HepG2 (cell line): ENCODE results near the gene PDLIM5. TPM values are rescaled to one million over a fixed set of nuclear protein-coding genes. Genes with fewer than 3 reads are reported as not detected.

ENCODE experiments used
- ADNP ChIP-seq: sonication (generic); formaldehyde crosslinking; IDR thresholded peaks from 2 replicates; pipeline ENCODE4 v1.4.0; 2020; ENCODE audit warnings: missing genetic modification reagents
- CREB1 ChIP-seq, 2 experiments: fragments of 450-650 bp in 1 of 2; IDR thresholded peaks; 2 replicates each; pipeline ENCODE4 v1.6.1; 2016 to 2017; ENCODE audit warnings: control low read depth in 1 of 2, mild to moderate bottlenecking in 1 of 2, missing compliant biosample characterization in 1 of 2, missing genetic modification characterization in 1 of 2
- DNMT3B ChIP-seq: conservative IDR thresholded peaks from 2 replicates; pipeline ENCODE4 v1.6.1; 2016; ENCODE audit warnings: missing biosample characterization, control low read depth
- GMEB2 ChIP-seq: IDR thresholded peaks from 2 replicates; pipeline ENCODE4 v1.6.1; 2016; ENCODE audit warnings: missing biosample characterization, missing genetic modification reagents, low read depth
- HOXD1 ChIP-seq: sonication (generic); formaldehyde crosslinking; IDR thresholded peaks from 2 replicates; pipeline ENCODE4 v1.5.0; 2020; ENCODE audit warnings: missing genetic modification reagents
- KAT2B ChIP-seq: fragments of 150-350 bp; IDR thresholded peaks from 2 replicates; pipeline ENCODE4 v1.6.1; 2014; ENCODE audit warnings: low read depth, low read length, borderline replicate concordance
- KAT8 ChIP-seq: IDR thresholded peaks from 2 replicates; pipeline ENCODE4 v1.6.1; 2016; ENCODE audit warnings: missing genetic modification reagents, missing compliant biosample characterization
- MLX ChIP-seq: IDR thresholded peaks from 2 replicates; pipeline ENCODE4 v1.6.1; 2016
- PCBP1 ChIP-seq: fragments of 200-400 bp; formaldehyde crosslinking; IDR thresholded peaks from 2 replicates; pipeline ENCODE4 v1.6.1; 2017; ENCODE audit warnings: mild to moderate bottlenecking, low read depth, low read length, borderline replicate concordance
- RAD51 ChIP-seq: fragments of 450-650 bp; IDR thresholded peaks from 2 replicates; pipeline ENCODE4 v1.6.1; 2016; ENCODE audit warnings: borderline replicate concordance
- REL ChIP-seq: sonication (generic); formaldehyde crosslinking; conservative IDR thresholded peaks from 2 replicates; pipeline ENCODE4 v1.8.0; 2022; ENCODE audit warnings: mild to moderate bottlenecking, missing genetic modification reagents, moderate library complexity
- RXRA ChIP-seq: sonication (generic); formaldehyde crosslinking; IDR thresholded peaks from 2 replicates; pipeline ENCODE4 v1.5.1; 2020; ENCODE audit warnings: missing genetic modification reagents
- SNAPC5 ChIP-seq: sonication (generic); formaldehyde crosslinking; IDR thresholded peaks from 2 replicates; pipeline ENCODE4 v1.8.1; 2023; ENCODE audit warnings: mild to moderate bottlenecking, missing genetic modification reagents, borderline replicate concordance
- SUZ12 ChIP-seq: fragments of 150-350 bp; IDR thresholded peaks from 2 replicates; pipeline ENCODE4 v1.6.1; 2014; ENCODE audit warnings: low read depth, low read length
- ZBTB1 ChIP-seq: sonication (generic); formaldehyde crosslinking; IDR thresholded peaks from 2 replicates; pipeline ENCODE4 v1.4.0; 2020; ENCODE audit warnings: missing genetic modification reagents, borderline replicate concordance
- ZNF142 ChIP-seq: sonication (generic); formaldehyde crosslinking; IDR thresholded peaks from 2 replicates; pipeline ENCODE4 v1.4.0; 2020; ENCODE audit warnings: missing genetic modification reagents
- ZNF263 ChIP-seq: sonication (generic); formaldehyde crosslinking; IDR thresholded peaks from 2 replicates; pipeline ENCODE4 v1.4.0; 2020; ENCODE audit warnings: missing genetic modification reagents
- ZNF30 ChIP-seq: sonication (generic); formaldehyde crosslinking; IDR thresholded peaks from 2 replicates; pipeline ENCODE4 v1.5.0; 2020; ENCODE audit warnings: mild to moderate bottlenecking, missing genetic modification reagents
- ZNF530 ChIP-seq: sonication (generic); formaldehyde crosslinking; IDR thresholded peaks from 2 replicates; pipeline ENCODE4 v1.5.0; 2020; ENCODE audit warnings: low read depth, mild to moderate bottlenecking, missing genetic modification reagents
- ZNF556 ChIP-seq: sonication (generic); formaldehyde crosslinking; IDR thresholded peaks from 2 replicates; pipeline ENCODE4 v1.4.0; 2020; ENCODE audit warnings: mild to moderate bottlenecking, missing genetic modification reagents, borderline replicate concordance
- ZNF576 ChIP-seq: sonication (generic); formaldehyde crosslinking; IDR thresholded peaks from 2 replicates; pipeline ENCODE4 v1.4.0; 2020; ENCODE audit warnings: mild to moderate bottlenecking, missing genetic modification reagents
- ZSCAN5A ChIP-seq: sonication (generic); formaldehyde crosslinking; IDR thresholded peaks from 2 replicates; pipeline ENCODE4 v1.8.0; 2022; ENCODE audit warnings: mild to moderate bottlenecking, missing genetic modification reagents, borderline replicate concordance
- polyA plus RNA-seq, 8 experiments: library from polyadenylated mRNA; depleted of rRNA in 3 of 8; stranded (reverse) in 7 of 8; unstranded in 1 of 8; fragments of >200 nt; fragmentation: Illumina TruSeq in 4 of 8; extraction: Trizol in 4 of 8; gene quantifications; 2 replicates each; pipeline versions ENCODE4 v1.2.1 to v1.2.3, GENCODE V29; 2011 to 2016; ENCODE audit warnings: low read depth in 4 of 8, missing spikeins in 1 of 8, mixed read lengths in 1 of 8; ENCODE audit not compliant: insufficient read depth in 1 of 8
- total RNA-seq, 5 experiments: library from RNA; depleted of rRNA; stranded (reverse); fragments of >200 nt; fragmentation: Illumina TruSeq; extraction: Trizol; gene quantifications; 2 replicates each; pipeline ENCODE4 v1.2.3, GENCODE V29; 2016; ENCODE audit warnings: low read depth in 1 of 5

The PDLIM5 gene
- total and polyA plus RNA-seq, 2 of the 13 experiments (the other 11 are each of a cell fraction or from before 2014, with no cell fraction given) = 52.8 to 119 TPM

- TF ChIP-seq SNAPC5 = no peak
- TF ChIP-seq ZNF576 (CRISPR knock-in tag) = no peak
- no peak for TF ChIP-seq ZNF263 (CRISPR knock-in tag)
- no peak for TF ChIP-seq ADNP
- no peak for TF ChIP-seq HOXD1 (CRISPR knock-in tag)
- peak; percentile 8; the same call in 1 of the 2 replicates for TF ChIP-seq ZSCAN5A
- TF ChIP-seq SUZ12 = no peak
- no peak for TF ChIP-seq KAT2B
- no peak for TF ChIP-seq RXRA (CRISPR knock-in tag)
- TF ChIP-seq PCBP1 = no peak
- no peak for TF ChIP-seq REL (CRISPR knock-in tag)
- TF ChIP-seq ZNF556 (CRISPR knock-in tag) = no peak
- peak; percentile 83 for TF ChIP-seq KAT8
- TF ChIP-seq ZNF530 (CRISPR knock-in tag) = no peak
- no peak for TF ChIP-seq RAD51
- no peak for TF ChIP-seq ZNF142 (CRISPR knock-in tag)
- TF ChIP-seq GMEB2 (CRISPR knock-in tag) = no peak
- no peak for TF ChIP-seq ZNF30
- 0 out of 2 replicates have a peak, but pooled peaks have one; percentile 54 for TF ChIP-seq MLX (CRISPR knock-in tag)
- no peak for TF ChIP-seq ZBTB1 (CRISPR knock-in tag)
- TF ChIP-seq DNMT3B (CRISPR knock-in tag) = no peak
- TF ChIP-seq CREB1 (IDR thresholded peaks at IDR 0.05) = no peak
- TF ChIP-seq CREB1 (CRISPR knock-in tag; IDR thresholded peaks at IDR 0.05) = peak; percentile 58
Measured at GRCh38 chr4:94428884-94429283, 22.9 kb upstream of the PDLIM5 start (continued).
